ENCODE results near the gene KLHDC9. TPM values are rescaled to one million over a fixed set of nuclear protein-coding genes. Genes with fewer than 3 reads are reported as not detected.

Gene KLHDC9
- total and polyA plus RNA-seq, 9 of the 15 experiments (the other 6 are each of a cell fraction or from before 2014, with no cell fraction given) = not detected

- no peak for TF ChIP-seq FOXO4 (CRISPR knock-in tag; IDR thresholded peaks at IDR 0.05)
- TF ChIP-seq, protein P1, sequence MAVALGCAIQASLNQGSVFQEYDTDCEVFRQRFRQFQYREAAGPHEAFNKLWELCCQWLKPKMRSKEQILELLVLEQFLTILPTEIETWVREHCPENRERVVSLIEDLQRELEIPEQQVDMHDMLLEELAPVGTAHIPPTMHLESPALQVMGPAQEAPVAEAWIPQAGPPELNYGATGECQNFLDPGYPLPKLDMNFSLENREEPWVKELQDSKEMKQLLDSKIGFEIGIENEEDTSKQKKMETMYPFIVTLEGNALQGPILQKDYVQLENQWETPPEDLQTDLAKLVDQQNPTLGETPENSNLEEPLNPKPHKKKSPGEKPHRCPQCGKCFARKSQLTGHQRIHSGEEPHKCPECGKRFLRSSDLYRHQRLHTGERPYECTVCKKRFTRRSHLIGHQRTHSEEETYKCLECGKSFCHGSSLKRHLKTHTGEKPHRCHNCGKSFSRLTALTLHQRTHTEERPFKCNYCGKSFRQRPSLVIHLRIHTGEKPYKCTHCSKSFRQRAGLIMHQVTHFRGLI (CRISPR knock-in tag; IDR thresholded peaks at IDR 0.05) = no peak
- TF ChIP-seq GMEB1 (CRISPR knock-in tag; IDR thresholded peaks at IDR 0.05) = peak; percentile 62
- TF ChIP-seq ZBTB1 (CRISPR knock-in tag; IDR thresholded peaks at IDR 0.05; ENCODE audit: borderline replicate concordance, low read depth) = no peak; the same call in 1 of the 2 replicates
- no peak for TF ChIP-seq GATAD2B (IDR thresholded peaks at IDR 0.05; ENCODE audit: borderline replicate concordance)
- TF ChIP-seq FOXK2 (conservative IDR thresholded peaks at IDR 0.05 in 1 of 2, IDR thresholded peaks at IDR 0.05 in 1 of 2; ENCODE audit: low read depth in 2 of 2) = 0 out of 4 replicates have a peak, but pooled peaks of 1 of the 2 experiments have one; percentile 4
- TF ChIP-seq PKNOX1 (IDR thresholded peaks at IDR 0.05) = no peak
- TF ChIP-seq REST (IDR thresholded peaks at IDR 0.05; ENCODE audit: borderline replicate concordance) = no peak
- TF ChIP-seq REST (CRISPR knock-in tag; IDR thresholded peaks at IDR 0.05; ENCODE audit: low read depth) = 0 out of 2 replicates have a peak, but pooled peaks have one; percentile 67
- TF ChIP-seq ZNF280B (CRISPR knock-in tag; IDR thresholded peaks at IDR 0.05) = no peak
Observed at GRCh38 chr1:161117759-161118581, 19.8 kb downstream of the KLHDC9 start, which contains the start of the genes NIT1 and PFDN2 (continued).

All from K562 (cell line).